GM23338 (cell line): ENCODE measurements around the gene NPTXR. TPM values are rescaled to one million over a fixed set of nuclear protein-coding genes. Genes with fewer than 3 reads are reported as not detected.

ENCODE experiments used
- ATAC-seq: fragments of 200-7000 bp; cut with Tn5 transposase; 3 replicates; pipeline ENCODE4 v1.9.1; 2020
- DNase-seq: peaks from one replicate; pipeline ENCODE4 v3.0.0-alpha.2; 2015; ENCODE audit warnings: low spot score
- H2AFZ ChIP-seq: fragments of 200-600 bp; sonication (generic); 2 replicates; pipeline ENCODE4 v1.8.0; 2016; ENCODE audit warnings: antibody characterized with exemption, mild to moderate bottlenecking, moderate library complexity
- H3F3A ChIP-seq: fragments of 200-600 bp; sonication (generic); replicated peaks from 2 replicates; pipeline ENCODE4 v1.8.0; 2017; ENCODE audit warnings: antibody characterized with exemption, mixed run types, low read depth
- H3K27ac ChIP-seq: fragments of 200-600 bp; sonication (generic); 2 replicates; pipeline ENCODE4 v1.6.1; 2016; ENCODE audit warnings: low read depth
- H3K27me3 ChIP-seq: fragments of 200-600 bp; sonication (generic); 2 replicates; pipeline ENCODE4 v1.8.0; 2016; ENCODE audit warnings: mild to moderate bottlenecking, mixed run types, moderate library complexity; ENCODE audit not compliant: insufficient read depth
- H3K36me3 ChIP-seq: fragments of 200-600 bp; sonication (generic); 2 replicates; pipeline ENCODE4 v1.8.0; 2016; ENCODE audit warnings: mild to moderate bottlenecking; ENCODE audit not compliant: insufficient read depth
- H3K4me1 ChIP-seq: fragments of 200-600 bp; sonication (generic); 2 replicates; pipeline ENCODE4 v1.8.0; 2016; ENCODE audit warnings: mild to moderate bottlenecking, moderate library complexity; ENCODE audit not compliant: insufficient read depth
- H3K4me2 ChIP-seq: fragments of 200-600 bp; sonication (generic); 2 replicates; pipeline ENCODE4 v1.7.1; 2017; ENCODE audit warnings: mixed run types
- H3K4me3 ChIP-seq: fragments of 200-600 bp; sonication (generic); 2 replicates; pipeline ENCODE4 v1.6.1; 2016; ENCODE audit warnings: mixed run types
- H3K79me2 ChIP-seq: fragments of 200-600 bp; sonication (generic); replicated peaks from 2 replicates; pipeline ENCODE4 v1.8.0; 2017; ENCODE audit warnings: mild to moderate bottlenecking; ENCODE audit not compliant: insufficient read depth
- H3K9me2 ChIP-seq: fragments of 200-600 bp; sonication (generic); 2 replicates; pipeline ENCODE4 v1.8.0; 2017; ENCODE audit not compliant: insufficient read depth
- H4K20me1 ChIP-seq: fragments of 200-600 bp; sonication (generic); replicated peaks from 2 replicates; pipeline ENCODE4 v1.8.0; 2017; ENCODE audit warnings: mild to moderate bottlenecking; ENCODE audit not compliant: insufficient read depth
- H3K27ac Mint-ChIP-seq: 2 replicates; pipeline ENCODE4 v1.8.0; 2020; ENCODE audit warnings: inconsistent platforms, mild to moderate bottlenecking, moderate library complexity, mixed read lengths
- H3K27me3 Mint-ChIP-seq: 3 replicates; pipeline ENCODE4 v1.8.0; 2022; ENCODE audit warnings: low read depth, mild to moderate bottlenecking, moderate library complexity, mixed read lengths, inconsistent platforms; ENCODE audit not compliant: insufficient read depth, poor library complexity
- H3K36me3 Mint-ChIP-seq: 3 replicates; pipeline ENCODE4 v1.8.0; 2021; ENCODE audit warnings: low read depth, mild to moderate bottlenecking, inconsistent platforms, moderate library complexity, mixed read lengths
- H3K4me1 Mint-ChIP-seq: 3 replicates; pipeline ENCODE4 v1.8.0; 2020; ENCODE audit warnings: mild to moderate bottlenecking, inconsistent platforms, mixed read lengths
- H3K4me3 Mint-ChIP-seq: 3 replicates; pipeline ENCODE4 v1.8.0; 2021; ENCODE audit warnings: moderate library complexity, mild to moderate bottlenecking, inconsistent platforms, mixed read lengths
- H3K9me3 Mint-ChIP-seq: 3 replicates; pipeline ENCODE4 v1.8.0; 2020; ENCODE audit warnings: moderate library complexity, mild to moderate bottlenecking, inconsistent platforms, mixed read lengths
- EZH2phosphoT487 ChIP-seq: fragments of 200-600 bp; sonication (generic); IDR thresholded peaks from one replicate; pipeline ENCODE4 v1.8.1; 2018; ENCODE audit warnings: antibody characterized with exemption; ENCODE audit not compliant: unreplicated experiment
- JUNB ChIP-seq: IDR thresholded peaks from one replicate; pipeline ENCODE4 v1.6.1; 2016; ENCODE audit warnings: antibody characterized with exemption; ENCODE audit not compliant: unreplicated experiment
- NANOG ChIP-seq: IDR thresholded peaks from 2 replicates; pipeline ENCODE4 v1.6.1; 2016; ENCODE audit warnings: antibody characterized with exemption, borderline replicate concordance
- STAT1 ChIP-seq: IDR thresholded peaks from one replicate; pipeline ENCODE4 v1.6.1; 2016; ENCODE audit warnings: antibody characterized with exemption; ENCODE audit not compliant: unreplicated experiment
- ZNF114 ChIP-seq: fragments of 250-450 bp; sonication (Bioruptor Pico); IDR thresholded peaks from 2 replicates; pipeline ENCODE4 v1.5.0; 2020; ENCODE audit warnings: mild to moderate bottlenecking, moderate library complexity
- ZNF331 ChIP-seq: fragments of 250-450 bp; sonication (Bioruptor Pico); IDR thresholded peaks from 2 replicates; pipeline ENCODE4 v1.5.0; 2020; ENCODE audit warnings: low read depth, mild to moderate bottlenecking, moderate library complexity
- polyA plus RNA-seq: library from polyadenylated mRNA; unstranded; fragments of >200 nt; fragmentation: Nextera tagmentation; extraction: Ambion mirVana; gene quantifications from 2 replicates; pipeline ENCODE4 v1.2.1, GENCODE V29; 2016
- total RNA-seq: library from RNA; depleted of rRNA; stranded (reverse); fragments of >200 nt; shearing (Covaris generic); gene quantifications from 2 replicates; pipeline ENCODE4 v1.2.3, GENCODE V29; 2014
- TF ChIP-seq, protein P1 (sequence below): IDR thresholded peaks from 2 replicates; pipeline ENCODE4 v1.6.1; 2016; ENCODE audit warnings: antibody characterized with exemption
- TF ChIP-seq, protein P2 (sequence below): fragments of 250-450 bp; sonication (Bioruptor Pico); IDR thresholded peaks from 2 replicates; pipeline ENCODE4 v1.5.0; 2020; ENCODE audit warnings: mild to moderate bottlenecking, moderate library complexity
- TF ChIP-seq, protein P3 (sequence below), 2 experiments: fragments of 200-600 bp in 1 of 2; sonication (generic) in 1 of 2; conservative IDR thresholded peaks; 2 replicates each; pipeline versions ENCODE4 v1.5.1 to v1.6.1; 2016 to 2017; ENCODE audit warnings: antibody characterized with exemption in 2 of 2, low read depth in 2 of 2, mild to moderate bottlenecking in 2 of 2, moderate library complexity in 1 of 2

Gene NPTXR
- total and polyA plus RNA-seq, 2 experiments from 2014 or later, result 0.89 to 13.4 TPM

DNA sequence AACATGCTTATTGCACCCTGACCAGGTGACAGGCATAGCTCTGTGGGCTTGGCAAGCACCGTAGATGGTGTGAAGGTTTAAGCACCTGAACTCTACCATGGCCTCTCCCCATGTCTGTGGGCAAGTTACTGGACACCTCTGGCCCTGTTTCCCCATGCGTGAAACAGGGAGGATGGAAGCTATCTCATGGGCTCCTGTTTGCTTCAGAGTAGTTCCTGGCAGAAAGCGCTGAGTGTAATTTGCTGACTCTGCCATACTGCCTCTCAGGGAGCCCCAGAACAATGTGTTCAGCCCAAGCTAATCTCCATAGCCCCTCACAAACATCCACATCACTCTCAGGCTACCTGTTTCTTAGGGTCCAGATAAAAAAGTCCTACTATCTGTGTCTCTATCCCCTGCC is 25.8 kb upstream of the NPTXR start:
- Histone ChIP-seq H3F3A (0 out of 2 replicates have a peak, but pooled peaks cover 7% of the 10 kb centered on the region), H3K4me2 (no peak overlapping the region), H4K20me1 (peaks cover 22% of the 10 kb centered on the region), H3K9me2 (no peaks in the 10 kb centered on the region), H3K79me2 (peaks cover 8% of the 10 kb centered on the region), H3K27me3 (no peaks in the 10 kb centered on the region; the same call in 1 of the 2 replicates), H3K4me1 (peaks cover 39% of the 10 kb centered on the region), H3K36me3 (peaks cover 6% of the 10 kb centered on the region; the same call in 1 of the 2 replicates), H3K27ac (no peak overlapping the region), H2AFZ (no peak overlapping the region), H3K4me3 (no peak overlapping the region)
- TF ChIP-seq JUNB (no peak), NANOG (no peak), ZNF114 (CRISPR knock-in tag) (no peak), EZH2phosphoT487 (no peak), STAT1 (no peak), ZNF331 (CRISPR knock-in tag) (no peak)
- TF ChIP-seq, protein P1, sequence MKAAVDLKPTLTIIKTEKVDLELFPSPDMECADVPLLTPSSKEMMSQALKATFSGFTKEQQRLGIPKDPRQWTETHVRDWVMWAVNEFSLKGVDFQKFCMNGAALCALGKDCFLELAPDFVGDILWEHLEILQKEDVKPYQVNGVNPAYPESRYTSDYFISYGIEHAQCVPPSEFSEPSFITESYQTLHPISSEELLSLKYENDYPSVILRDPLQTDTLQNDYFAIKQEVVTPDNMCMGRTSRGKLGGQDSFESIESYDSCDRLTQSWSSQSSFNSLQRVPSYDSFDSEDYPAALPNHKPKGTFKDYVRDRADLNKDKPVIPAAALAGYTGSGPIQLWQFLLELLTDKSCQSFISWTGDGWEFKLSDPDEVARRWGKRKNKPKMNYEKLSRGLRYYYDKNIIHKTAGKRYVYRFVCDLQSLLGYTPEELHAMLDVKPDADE, result no peak
- TF ChIP-seq, protein P2, sequence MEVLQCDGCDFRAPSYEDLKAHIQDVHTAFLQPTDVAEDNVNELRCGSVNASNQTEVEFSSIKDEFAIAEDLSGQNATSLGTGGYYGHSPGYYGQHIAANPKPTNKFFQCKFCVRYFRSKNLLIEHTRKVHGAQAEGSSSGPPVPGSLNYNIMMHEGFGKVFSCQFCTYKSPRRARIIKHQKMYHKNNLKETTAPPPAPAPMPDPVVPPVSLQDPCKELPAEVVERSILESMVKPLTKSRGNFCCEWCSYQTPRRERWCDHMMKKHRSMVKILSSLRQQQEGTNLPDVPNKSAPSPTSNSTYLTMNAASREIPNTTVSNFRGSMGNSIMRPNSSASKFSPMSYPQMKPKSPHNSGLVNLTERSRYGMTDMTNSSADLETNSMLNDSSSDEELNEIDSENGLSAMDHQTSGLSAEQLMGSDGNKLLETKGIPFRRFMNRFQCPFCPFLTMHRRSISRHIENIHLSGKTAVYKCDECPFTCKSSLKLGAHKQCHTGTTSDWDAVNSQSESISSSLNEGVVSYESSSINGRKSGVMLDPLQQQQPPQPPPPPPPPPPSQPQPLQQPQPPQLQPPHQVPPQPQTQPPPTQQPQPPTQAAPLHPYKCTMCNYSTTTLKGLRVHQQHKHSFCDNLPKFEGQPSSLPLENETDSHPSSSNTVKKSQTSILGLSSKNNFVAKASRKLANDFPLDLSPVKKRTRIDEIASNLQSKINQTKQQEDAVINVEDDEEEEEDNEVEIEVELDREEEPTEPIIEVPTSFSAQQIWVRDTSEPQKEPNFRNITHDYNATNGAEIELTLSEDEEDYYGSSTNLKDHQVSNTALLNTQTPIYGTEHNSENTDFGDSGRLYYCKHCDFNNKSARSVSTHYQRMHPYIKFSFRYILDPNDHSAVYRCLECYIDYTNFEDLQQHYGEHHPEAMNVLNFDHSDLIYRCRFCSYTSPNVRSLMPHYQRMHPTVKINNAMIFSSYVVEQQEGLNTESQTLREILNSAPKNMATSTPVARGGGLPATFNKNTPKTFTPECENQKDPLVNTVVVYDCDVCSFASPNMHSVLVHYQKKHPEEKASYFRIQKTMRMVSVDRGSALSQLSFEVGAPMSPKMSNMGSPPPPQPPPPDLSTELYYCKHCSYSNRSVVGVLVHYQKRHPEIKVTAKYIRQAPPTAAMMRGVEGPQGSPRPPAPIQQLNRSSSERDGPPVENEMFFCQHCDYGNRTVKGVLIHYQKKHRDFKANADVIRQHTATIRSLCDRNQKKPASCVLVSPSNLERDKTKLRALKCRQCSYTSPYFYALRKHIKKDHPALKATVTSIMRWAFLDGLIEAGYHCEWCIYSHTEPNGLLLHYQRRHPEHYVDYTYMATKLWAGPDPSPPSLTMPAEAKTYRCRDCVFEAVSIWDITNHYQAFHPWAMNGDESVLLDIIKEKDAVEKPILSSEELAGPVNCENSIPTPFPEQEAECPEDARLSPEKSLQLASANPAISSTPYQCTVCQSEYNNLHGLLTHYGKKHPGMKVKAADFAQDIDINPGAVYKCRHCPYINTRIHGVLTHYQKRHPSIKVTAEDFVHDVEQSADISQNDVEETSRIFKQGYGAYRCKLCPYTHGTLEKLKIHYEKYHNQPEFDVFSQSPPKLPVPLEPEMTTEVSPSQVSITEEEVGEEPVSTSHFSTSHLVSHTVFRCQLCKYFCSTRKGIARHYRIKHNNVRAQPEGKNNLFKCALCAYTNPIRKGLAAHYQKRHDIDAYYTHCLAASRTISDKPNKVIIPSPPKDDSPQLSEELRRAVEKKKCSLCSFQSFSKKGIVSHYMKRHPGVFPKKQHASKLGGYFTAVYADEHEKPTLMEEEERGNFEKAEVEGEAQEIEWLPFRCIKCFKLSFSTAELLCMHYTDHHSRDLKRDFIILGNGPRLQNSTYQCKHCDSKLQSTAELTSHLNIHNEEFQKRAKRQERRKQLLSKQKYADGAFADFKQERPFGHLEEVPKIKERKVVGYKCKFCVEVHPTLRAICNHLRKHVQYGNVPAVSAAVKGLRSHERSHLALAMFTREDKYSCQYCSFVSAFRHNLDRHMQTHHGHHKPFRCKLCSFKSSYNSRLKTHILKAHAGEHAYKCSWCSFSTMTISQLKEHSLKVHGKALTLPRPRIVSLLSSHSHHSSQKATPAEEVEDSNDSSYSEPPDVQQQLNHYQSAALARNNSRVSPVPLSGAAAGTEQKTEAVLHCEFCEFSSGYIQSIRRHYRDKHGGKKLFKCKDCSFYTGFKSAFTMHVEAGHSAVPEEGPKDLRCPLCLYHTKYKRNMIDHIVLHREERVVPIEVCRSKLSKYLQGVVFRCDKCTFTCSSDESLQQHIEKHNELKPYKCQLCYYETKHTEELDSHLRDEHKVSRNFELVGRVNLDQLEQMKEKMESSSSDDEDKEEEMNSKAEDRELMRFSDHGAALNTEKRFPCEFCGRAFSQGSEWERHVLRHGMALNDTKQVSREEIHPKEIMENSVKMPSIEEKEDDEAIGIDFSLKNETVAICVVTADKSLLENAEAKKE, result no peak
- TF ChIP-seq, protein P3, sequence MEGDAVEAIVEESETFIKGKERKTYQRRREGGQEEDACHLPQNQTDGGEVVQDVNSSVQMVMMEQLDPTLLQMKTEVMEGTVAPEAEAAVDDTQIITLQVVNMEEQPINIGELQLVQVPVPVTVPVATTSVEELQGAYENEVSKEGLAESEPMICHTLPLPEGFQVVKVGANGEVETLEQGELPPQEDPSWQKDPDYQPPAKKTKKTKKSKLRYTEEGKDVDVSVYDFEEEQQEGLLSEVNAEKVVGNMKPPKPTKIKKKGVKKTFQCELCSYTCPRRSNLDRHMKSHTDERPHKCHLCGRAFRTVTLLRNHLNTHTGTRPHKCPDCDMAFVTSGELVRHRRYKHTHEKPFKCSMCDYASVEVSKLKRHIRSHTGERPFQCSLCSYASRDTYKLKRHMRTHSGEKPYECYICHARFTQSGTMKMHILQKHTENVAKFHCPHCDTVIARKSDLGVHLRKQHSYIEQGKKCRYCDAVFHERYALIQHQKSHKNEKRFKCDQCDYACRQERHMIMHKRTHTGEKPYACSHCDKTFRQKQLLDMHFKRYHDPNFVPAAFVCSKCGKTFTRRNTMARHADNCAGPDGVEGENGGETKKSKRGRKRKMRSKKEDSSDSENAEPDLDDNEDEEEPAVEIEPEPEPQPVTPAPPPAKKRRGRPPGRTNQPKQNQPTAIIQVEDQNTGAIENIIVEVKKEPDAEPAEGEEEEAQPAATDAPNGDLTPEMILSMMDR (conservative IDR thresholded peaks at IDR 0.05; ENCODE audit: low read depth in 2 of 2), result no peak
- Mint-ChIP-seq H3K4me1 (peaks cover 43% of the 10 kb centered on the region), H3K36me3 (peaks cover 36% of the 10 kb centered on the region), H3K9me3 (no peaks in the 10 kb centered on the region), H3K27ac (no peak overlapping the region), H3K27me3 (peaks cover 8% of the 10 kb centered on the region), H3K4me3 (no peak overlapping the region)
- no peak for DNase-seq
- no peak for ATAC-seq
